H1 (cell line): ENCODE measurements around the gene NELL1. TPM values are rescaled to one million over a fixed set of nuclear protein-coding genes. Genes with fewer than 3 reads are reported as not detected.

Source experiments
- ASH2L ChIP-seq: fragments of 200-600, 300-600 bp; sonication (generic); IDR thresholded peaks from one replicate; pipeline ENCODE4 v1.7.1; 2017; ENCODE audit warnings: low read length
- EGR1 ChIP-seq: IDR thresholded peaks from 2 replicates; pipeline ENCODE4 v1.6.1; 2011; ENCODE audit warnings: low read depth, low read length, borderline replicate concordance
- RXRA ChIP-seq: IDR thresholded peaks from 2 replicates; pipeline ENCODE4 v1.6.1; 2011; ENCODE audit warnings: low read depth, mild to moderate bottlenecking, low read length, moderate library complexity; ENCODE audit not compliant: insufficient read depth
- polyA plus RNA-seq, 7 experiments: library from polyadenylated mRNA; depleted of rRNA in 3 of 7; stranded (reverse) in 5 of 7; unstranded in 2 of 7; fragments of >200 nt in 5 of 7; fragments of 200-250 nt in 2 of 7; gene quantifications; 1 replicate in 5 of 7; 2 replicates in 1 of 7; 4 replicates in 1 of 7; pipeline versions ENCODE4 v1.2.1 to v1.2.3, GENCODE V29; 2011 to 2013; ENCODE audit warnings: missing spikeins in 2 of 7, mixed read lengths in 2 of 7
- total RNA-seq: library from RNA; stranded (reverse); fragmentation: NEBNext Ultra II Directional; extraction: Animal tissue kit (Norgen Biotek cat#: 25700); gene quantifications from 2 replicates; pipeline ENCODE4 v1.2.1, GENCODE V29; 2021

Gene NELL1
- total and polyA plus RNA-seq, 2 of the 8 experiments (the other 6 are each of a cell fraction or from before 2014, with no cell fraction given): 0.21 TPM; not detected in 1

- TF ChIP-seq ASH2L: no peak
- no peak for TF ChIP-seq EGR1
- TF ChIP-seq RXRA: no peak
Measured at GRCh38 chr11:20627026-20627425, 42.4 kb upstream of the NELL1 start (continued).
